Astrocyte (in vitro differentiated cells and primary cell): Measurements from ENCODE around the gene MYO1E. TPM values are rescaled to one million over a fixed set of nuclear protein-coding genes. Genes with fewer than 3 reads are reported as not detected.

Experiments used
- DNase-seq: peaks from one replicate; pipeline ENCODE4 v3.0.0-alpha.2; 2010; ENCODE audit warnings: low read depth
- FAIRE-seq: peaks from 2 replicates; lab custom pipeline; 2011; peaks lifted over from hg19 to GRCh38; lab: Jason Lieb, UNC
- H2AFZ ChIP-seq: 2 replicates; pipeline ENCODE4 v1.6.0; 2012; ENCODE audit warnings: low read depth, low read length, inconsistent platforms
- H3K27ac ChIP-seq: 2 replicates; pipeline ENCODE4 v1.5.1; 2011; ENCODE audit warnings: low read depth, low read length, inconsistent platforms
- H3K27me3 ChIP-seq: 2 replicates; pipeline ENCODE4 v1.6.0; 2011; ENCODE audit warnings: low read length, inconsistent platforms; ENCODE audit not compliant: insufficient read depth
- H3K36me3 ChIP-seq: 2 replicates; pipeline ENCODE4 v1.5.1; 2011; ENCODE audit warnings: low read length, inconsistent platforms; ENCODE audit not compliant: insufficient read depth
- H3K4me1 ChIP-seq: 2 replicates; pipeline ENCODE4 v1.5.1; 2011; ENCODE audit warnings: low read length, inconsistent platforms; ENCODE audit not compliant: insufficient read depth
- H3K4me2 ChIP-seq: 2 replicates; pipeline ENCODE4 v1.6.0; 2012; ENCODE audit warnings: low read length, inconsistent platforms
- H3K4me3 ChIP-seq: 2 replicates; pipeline ENCODE4 v1.5.1; 2011; ENCODE audit warnings: low read depth, mild to moderate bottlenecking, low read length, inconsistent platforms; ENCODE audit not compliant: insufficient read depth
- H3K79me2 ChIP-seq: 2 replicates; pipeline ENCODE4 v1.6.0; 2012; ENCODE audit warnings: mild to moderate bottlenecking, low read length, inconsistent platforms; ENCODE audit not compliant: insufficient read depth
- H3K9ac ChIP-seq: 2 replicates; pipeline ENCODE4 v1.6.0; 2012; ENCODE audit warnings: mild to moderate bottlenecking, low read length, inconsistent platforms
- H3K9me3 ChIP-seq: 2 replicates; pipeline ENCODE4 v1.5.1; 2012; ENCODE audit warnings: low read depth, mild to moderate bottlenecking, low read length, inconsistent platforms; ENCODE audit not compliant: insufficient read depth
- H4K20me1 ChIP-seq: 2 replicates; pipeline ENCODE4 v1.6.0; 2012; ENCODE audit warnings: low read length, inconsistent platforms; ENCODE audit not compliant: insufficient read depth
- H3K27ac Mint-ChIP-seq: one replicate; pipeline ENCODE4 v1.8.0; 2021; ENCODE audit warnings: mild to moderate bottlenecking, mixed read lengths; ENCODE audit not compliant: unreplicated experiment
- H3K27me3 Mint-ChIP-seq: one replicate; pipeline ENCODE4 v1.8.0; 2021; ENCODE audit warnings: low read depth, mixed read lengths; ENCODE audit not compliant: unreplicated experiment
- H3K36me3 Mint-ChIP-seq: one replicate; pipeline ENCODE4 v1.8.0; 2021; ENCODE audit warnings: low read depth, mixed read lengths; ENCODE audit not compliant: unreplicated experiment
- H3K4me1 Mint-ChIP-seq: one replicate; pipeline ENCODE4 v1.8.0; 2021; ENCODE audit warnings: low read depth, mixed read lengths; ENCODE audit not compliant: unreplicated experiment
- H3K4me3 Mint-ChIP-seq: one replicate; pipeline ENCODE4 v1.8.0; 2021; ENCODE audit warnings: mild to moderate bottlenecking, moderate library complexity, mixed read lengths; ENCODE audit not compliant: unreplicated experiment
- H3K9me3 Mint-ChIP-seq: one replicate; pipeline ENCODE4 v1.8.0; 2021; ENCODE audit warnings: mild to moderate bottlenecking, mixed read lengths; ENCODE audit not compliant: unreplicated experiment
- EZH2 ChIP-seq: IDR thresholded peaks from 2 replicates; pipeline ENCODE4 v1.6.1; 2012; ENCODE audit warnings: mild to moderate bottlenecking, low read length, inconsistent platforms; ENCODE audit not compliant: insufficient read depth
- total RNA-seq: library from RNA; stranded (reverse); gene quantifications from 2 replicates; pipeline ENCODE4 v1.2.1, GENCODE V29; 2021
- TF ChIP-seq, protein P1 (sequence below): IDR thresholded peaks from 2 replicates; pipeline ENCODE4 v1.5.1; 2011; ENCODE audit warnings: low read depth, mild to moderate bottlenecking, inconsistent platforms, low read length, moderate library complexity; ENCODE audit not compliant: insufficient read depth

MYO1E gene
- total RNA-seq, 1 donor from 2014 or later, result 227 TPM

DNA sequence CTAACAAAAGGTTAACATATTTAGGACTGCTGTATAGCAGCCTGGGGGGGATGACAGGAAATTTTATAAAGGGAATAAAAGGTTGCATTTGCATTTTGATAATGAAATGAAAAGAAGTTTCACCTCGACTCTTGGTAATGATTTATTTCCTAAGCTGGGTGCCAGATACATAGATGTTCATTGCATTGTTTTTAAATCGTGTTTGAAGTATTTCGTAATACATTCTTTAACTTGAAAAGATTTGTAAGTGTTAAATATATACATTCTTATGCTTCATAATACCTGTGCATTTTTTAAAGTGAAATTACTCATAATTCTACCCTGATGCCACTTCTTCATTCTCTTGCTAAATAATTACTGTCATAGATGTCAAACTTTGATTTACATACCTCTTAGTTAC lies 143.2 kb downstream of the MYO1E start:
- Histone ChIP-seq H3K9me3 (no peaks in the 10 kb centered on the region), H3K36me3 (peaks cover 14% of the 10 kb centered on the region), H3K27me3 (no peaks in the 10 kb centered on the region), H3K4me1 (peaks cover 15% of the 10 kb centered on the region), H3K4me2 (no peak overlapping the region), H2AFZ (no peak overlapping the region), H3K4me3 (no peak overlapping the region), H3K79me2 (no peaks in the 10 kb centered on the region), H3K27ac (no peak overlapping the region), H4K20me1 (peaks cover 5% of the 10 kb centered on the region), H3K9ac (no peak overlapping the region)
- Mint-ChIP-seq H3K27ac (no peak overlapping the region), H3K36me3 (peaks cover 22% of the 10 kb centered on the region), H3K4me1 (peaks cover 12% of the 10 kb centered on the region), H3K4me3 (no peak overlapping the region), H3K27me3 (no peaks in the 10 kb centered on the region), H3K9me3 (peaks cover 1% of the 10 kb centered on the region)
- no peak for TF ChIP-seq EZH2
- TF ChIP-seq, protein P1, sequence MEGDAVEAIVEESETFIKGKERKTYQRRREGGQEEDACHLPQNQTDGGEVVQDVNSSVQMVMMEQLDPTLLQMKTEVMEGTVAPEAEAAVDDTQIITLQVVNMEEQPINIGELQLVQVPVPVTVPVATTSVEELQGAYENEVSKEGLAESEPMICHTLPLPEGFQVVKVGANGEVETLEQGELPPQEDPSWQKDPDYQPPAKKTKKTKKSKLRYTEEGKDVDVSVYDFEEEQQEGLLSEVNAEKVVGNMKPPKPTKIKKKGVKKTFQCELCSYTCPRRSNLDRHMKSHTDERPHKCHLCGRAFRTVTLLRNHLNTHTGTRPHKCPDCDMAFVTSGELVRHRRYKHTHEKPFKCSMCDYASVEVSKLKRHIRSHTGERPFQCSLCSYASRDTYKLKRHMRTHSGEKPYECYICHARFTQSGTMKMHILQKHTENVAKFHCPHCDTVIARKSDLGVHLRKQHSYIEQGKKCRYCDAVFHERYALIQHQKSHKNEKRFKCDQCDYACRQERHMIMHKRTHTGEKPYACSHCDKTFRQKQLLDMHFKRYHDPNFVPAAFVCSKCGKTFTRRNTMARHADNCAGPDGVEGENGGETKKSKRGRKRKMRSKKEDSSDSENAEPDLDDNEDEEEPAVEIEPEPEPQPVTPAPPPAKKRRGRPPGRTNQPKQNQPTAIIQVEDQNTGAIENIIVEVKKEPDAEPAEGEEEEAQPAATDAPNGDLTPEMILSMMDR, result no peak
- FAIRE-seq (no peak), DNase-seq (no peak)

DNA sequence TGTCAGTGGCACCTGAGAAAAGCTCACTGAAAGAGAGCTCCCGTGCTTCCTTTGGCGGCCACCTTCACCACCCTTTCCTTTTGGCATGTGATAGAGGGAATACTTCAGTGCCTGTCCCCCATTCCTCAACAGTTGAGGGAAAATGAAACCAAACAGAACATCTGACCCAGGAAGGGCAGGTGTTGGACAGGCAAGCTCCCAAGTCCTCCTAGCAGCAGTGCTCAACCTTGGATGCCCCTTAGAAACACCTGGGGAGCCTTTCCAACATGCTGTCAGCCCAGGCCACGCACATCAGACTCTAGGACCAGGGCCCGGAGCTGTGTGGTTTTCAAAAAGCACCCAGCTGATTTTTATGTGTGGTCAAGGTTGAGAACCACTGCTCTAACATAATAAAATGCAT lies 143.7 kb downstream of the MYO1E start:
- H3K27ac Mint-ChIP-seq, result no peak overlapping the region
- Histone ChIP-seq H3K9ac (no peak overlapping the region), H3K27me3 (no peaks in the 10 kb centered on the region), H3K4me3 (no peak overlapping the region), H4K20me1 (peaks cover 5% of the 10 kb centered on the region), H3K4me2 (no peak overlapping the region), H2AFZ (no peak overlapping the region), H3K36me3 (peaks cover 14% of the 10 kb centered on the region), H3K4me1 (peaks cover 15% of the 10 kb centered on the region), H3K79me2 (no peaks in the 10 kb centered on the region), H3K9me3 (no peaks in the 10 kb centered on the region), H3K27ac (no peak overlapping the region)
- no peak overlapping the region for H3K4me3 Mint-ChIP-seq
- H3K4me1 Mint-ChIP-seq, result peaks cover 12% of the 10 kb centered on the region
- DNase-seq (no peak), FAIRE-seq (no peak)
- peaks cover 23% of the 10 kb centered on the region for H3K36me3 Mint-ChIP-seq
- no peak for TF ChIP-seq EZH2
- TF ChIP-seq, protein P1, result no peak
- H3K9me3 Mint-ChIP-seq, result peaks cover 1% of the 10 kb centered on the region
- no peaks in the 10 kb centered on the region for H3K27me3 Mint-ChIP-seq

GRCh38 chr15:59227021-59227420 lies 145.7 kb downstream of the MYO1E start:
- Mint-ChIP-seq H3K27me3 (no peaks in the 10 kb centered on the region), H3K36me3 (peaks cover 34% of the 10 kb centered on the region), H3K4me3 (no peak overlapping the region), H3K4me1 (peaks cover 7% of the 10 kb centered on the region), H3K27ac (no peak overlapping the region), H3K9me3 (no peaks in the 10 kb centered on the region)
- Histone ChIP-seq H3K4me1 (peaks cover 10% of the 10 kb centered on the region), H3K36me3 (peaks cover 27% of the 10 kb centered on the region), H4K20me1 (peaks cover 2% of the 10 kb centered on the region), H3K4me3 (no peak overlapping the region), H3K27me3 (no peaks in the 10 kb centered on the region), H3K9me3 (no peaks in the 10 kb centered on the region), H2AFZ (no peak overlapping the region), H3K79me2 (no peaks in the 10 kb centered on the region), H3K4me2 (no peak overlapping the region), H3K27ac (no peak overlapping the region), H3K9ac (no peak overlapping the region)
- FAIRE-seq, result no peak
- DNase-seq, result no peak
- no peak for TF ChIP-seq EZH2
- TF ChIP-seq, protein P1, result no peak
